Measurements from ENCODE around the gene KRTAP12-4.

GRCh38 chr21:44654576-44655175, at the start of gene KRTAP12-4:
- TF ChIP-seq CTCF (IDR thresholded peaks at IDR 0.05) = no peak
- TF ChIP-seq POLR2A (IDR thresholded peaks at IDR 0.05) = no peak
